IMR-90 (cell line): ENCODE data around the gene GRN.

Experiments used
- BHLHE40 ChIP-seq: fragments of 150-350 bp; IDR thresholded peaks from 2 replicates; pipeline ENCODE4 v1.6.1; 2016; ENCODE audit warnings: mild to moderate bottlenecking, low read depth, low read length
- CEBPB ChIP-seq: IDR thresholded peaks from 2 replicates; pipeline ENCODE4 v1.6.1; 2012; ENCODE audit warnings: low read depth, low read length, improper control_type of control experiment
- CHD1 ChIP-seq: IDR thresholded peaks from 2 replicates; pipeline ENCODE4 v1.6.1; 2012; ENCODE audit warnings: low read depth, low read length, improper control_type of control experiment
- MAFK ChIP-seq: IDR thresholded peaks from 2 replicates; pipeline ENCODE4 v1.6.1; 2012; ENCODE audit warnings: low read depth, low read length, improper control_type of control experiment
- MAZ ChIP-seq: IDR thresholded peaks from 2 replicates; pipeline ENCODE4 v1.6.1; 2012; ENCODE audit warnings: low read depth, mild to moderate bottlenecking, low read length, improper control_type of control experiment, moderate library complexity, borderline replicate concordance
- MXI1 ChIP-seq: IDR thresholded peaks from 2 replicates; pipeline ENCODE4 v1.6.1; 2012; ENCODE audit warnings: low read depth, mild to moderate bottlenecking, low read length, moderate library complexity, borderline replicate concordance
- POLR2A ChIP-seq: IDR thresholded peaks from 2 replicates; pipeline ENCODE4 v1.6.1; 2012; ENCODE audit warnings: mild to moderate bottlenecking, low read depth, low read length
- RAD21 ChIP-seq: IDR thresholded peaks from 2 replicates; pipeline ENCODE4 v1.6.1; 2012; ENCODE audit warnings: low read length, improper control_type of control experiment
- RCOR1 ChIP-seq: IDR thresholded peaks from 2 replicates; pipeline ENCODE4 v1.6.1; 2012; ENCODE audit warnings: mild to moderate bottlenecking, low read length, improper control_type of control experiment; ENCODE audit not compliant: insufficient replicate concordance
- RFX5 ChIP-seq: IDR thresholded peaks from 2 replicates; pipeline ENCODE4 v1.8.0; 2012; ENCODE audit warnings: low read depth, mild to moderate bottlenecking, low read length, moderate library complexity
- SMC3 ChIP-seq: fragments of 150-350 bp; IDR thresholded peaks from 2 replicates; pipeline ENCODE4 v1.6.1; 2016; ENCODE audit warnings: low read depth, mild to moderate bottlenecking, antibody characterized with exemption, low read length, moderate library complexity
- USF2 ChIP-seq: fragments of 150-350 bp; IDR thresholded peaks from 2 replicates; pipeline ENCODE4 v1.6.1; 2017; ENCODE audit warnings: mild to moderate bottlenecking, antibody characterized with exemption, low read length, low read depth
- TF ChIP-seq, protein P1 (sequence below): conservative IDR thresholded peaks from 2 replicates; pipeline ENCODE4 v1.5.1; 2012; ENCODE audit warnings: mild to moderate bottlenecking, low read depth, low read length, improper control_type of control experiment

GRCh38 chr17:44352828-44353671 lies 7.9 kb downstream of the GRN start:
- TF ChIP-seq, protein P1, sequence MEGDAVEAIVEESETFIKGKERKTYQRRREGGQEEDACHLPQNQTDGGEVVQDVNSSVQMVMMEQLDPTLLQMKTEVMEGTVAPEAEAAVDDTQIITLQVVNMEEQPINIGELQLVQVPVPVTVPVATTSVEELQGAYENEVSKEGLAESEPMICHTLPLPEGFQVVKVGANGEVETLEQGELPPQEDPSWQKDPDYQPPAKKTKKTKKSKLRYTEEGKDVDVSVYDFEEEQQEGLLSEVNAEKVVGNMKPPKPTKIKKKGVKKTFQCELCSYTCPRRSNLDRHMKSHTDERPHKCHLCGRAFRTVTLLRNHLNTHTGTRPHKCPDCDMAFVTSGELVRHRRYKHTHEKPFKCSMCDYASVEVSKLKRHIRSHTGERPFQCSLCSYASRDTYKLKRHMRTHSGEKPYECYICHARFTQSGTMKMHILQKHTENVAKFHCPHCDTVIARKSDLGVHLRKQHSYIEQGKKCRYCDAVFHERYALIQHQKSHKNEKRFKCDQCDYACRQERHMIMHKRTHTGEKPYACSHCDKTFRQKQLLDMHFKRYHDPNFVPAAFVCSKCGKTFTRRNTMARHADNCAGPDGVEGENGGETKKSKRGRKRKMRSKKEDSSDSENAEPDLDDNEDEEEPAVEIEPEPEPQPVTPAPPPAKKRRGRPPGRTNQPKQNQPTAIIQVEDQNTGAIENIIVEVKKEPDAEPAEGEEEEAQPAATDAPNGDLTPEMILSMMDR: no peak
- TF ChIP-seq MXI1: no peak
- TF ChIP-seq POLR2A: no peak
- TF ChIP-seq MAFK: no peak
- no peak for TF ChIP-seq BHLHE40
- no peak for TF ChIP-seq USF2
- TF ChIP-seq RFX5: no peak
- no peak for TF ChIP-seq RAD21
- no peak for TF ChIP-seq SMC3
- no peak for TF ChIP-seq RCOR1
- no peak for TF ChIP-seq CEBPB
- no peak for TF ChIP-seq MAZ
- no peak for TF ChIP-seq CHD1
